ENCODE results near the gene UBXN4.
A peak's percentile ranks its signal among the peaks of the same experiment; 100 is the strongest.
"Not testable (repeated sequence)": the region's sequence is repeated elsewhere in the genome, so short reads cannot be mapped to it uniquely, and the experiment has no call there.

Gene UBXN4

GRCh38 chr2:135741395-135742324, at the start of gene UBXN4:
UBXN4 (plus strand) TSS chr2:135741855; CDS start chr2:135741930, 75 bp downstream.
- DNase-seq (ENCODE audit: low read depth) = peak; percentile 99
- TF ChIP-seq CTCF (IDR thresholded peaks at IDR 0.05; ENCODE audit: low read length, missing control alignments) = peak; percentile 52
- peak within 1 kb of the TSS; percentile 90 for H3K4me3 ChIP-seq (replicated peaks; ENCODE audit: low read depth, low read length)

GRCh38 chr2:135694711-135695110, 46.9 kb upstream of the UBXN4 start:
- no peak overlapping the region for H3K4me3 ChIP-seq (replicated peaks; ENCODE audit: low read depth, low read length)
- TF ChIP-seq CTCF (IDR thresholded peaks at IDR 0.05; ENCODE audit: low read length, missing control alignments) = no peak
- DNase-seq (ENCODE audit: low read depth) = peak; percentile 65

GRCh38 chr2:135698838-135699237, 42.8 kb upstream of the UBXN4 start:
- no peak overlapping the region for H3K4me3 ChIP-seq (replicated peaks; ENCODE audit: low read depth, low read length)
- no peak for DNase-seq (ENCODE audit: low read depth)
- TF ChIP-seq CTCF (IDR thresholded peaks at IDR 0.05; ENCODE audit: low read length, missing control alignments) = no peak

GRCh38 chr2:135701442-135701841, 40.2 kb upstream of the UBXN4 start:
- no peak for TF ChIP-seq CTCF (IDR thresholded peaks at IDR 0.05; ENCODE audit: low read length, missing control alignments)
- DNase-seq (ENCODE audit: low read depth) = peak; percentile 31
- H3K4me3 ChIP-seq (replicated peaks; ENCODE audit: low read depth, low read length) = no peak overlapping the region

- H3K4me3 ChIP-seq (replicated peaks; ENCODE audit: low read depth, low read length) = no peak overlapping the region
- no peak for DNase-seq (ENCODE audit: low read depth)
- TF ChIP-seq CTCF (IDR thresholded peaks at IDR 0.05; ENCODE audit: low read length, missing control alignments) = no peak
Measured at GRCh38 chr2:135703300-135703699, 38.4 kb upstream of the UBXN4 start.

- not testable (repeated sequence) for H3K4me3 ChIP-seq (replicated peaks; ENCODE audit: low read depth, low read length); DNase-seq (ENCODE audit: low read depth)
Measured at GRCh38 chr2:135704075-135704474, 37.6 kb upstream of the UBXN4 start.

GRCh38 chr2:135708159-135708558, 33.5 kb upstream of the UBXN4 start:
- no peak for TF ChIP-seq CTCF (IDR thresholded peaks at IDR 0.05; ENCODE audit: low read length, missing control alignments)
- no peak overlapping the region for H3K4me3 ChIP-seq (replicated peaks; ENCODE audit: low read depth, low read length)
- no peak for DNase-seq (ENCODE audit: low read depth)
